ENCODE data around the gene CCNG2. TPM values are rescaled to one million over a fixed set of nuclear protein-coding genes. Genes with fewer than 3 reads are reported as not detected.

CCNG2 gene
- total RNA-seq, 1 experiment from 2014 or later, result 10.6 TPM

- H3K14ac ChIP-seq (ENCODE audit: insufficient read depth, low read length), result no peak overlapping the region
- H3K27ac ChIP-seq (ENCODE audit: insufficient read length, low read depth, low read length), result no peak overlapping the region
- H3K23ac ChIP-seq (ENCODE audit: insufficient read length, low read depth, low read length), result no peak overlapping the region
- H2BK20ac ChIP-seq (ENCODE audit: low read depth, low read length, poor library complexity, severe bottlenecking), result no peak overlapping the region
- H4K20me1 ChIP-seq (ENCODE audit: control insufficient read depth, insufficient read depth, insufficient read length), result no peaks in the 10 kb centered on the region
- no peak overlapping the region for H2BK15ac ChIP-seq (ENCODE audit: low read depth, low read length)
- no peak overlapping the region for H4K91ac ChIP-seq (ENCODE audit: insufficient read length, low read depth, low read length)
- no peaks in the 10 kb centered on the region for H3K36me3 Mint-ChIP-seq (ENCODE audit: insufficient read depth in 1 of 3, low read depth in 3 of 3)
- H3K4me2 ChIP-seq (ENCODE audit: insufficient read depth, insufficient read length, low read length), result no peak overlapping the region
- no peak overlapping the region for H2BK5ac ChIP-seq (ENCODE audit: insufficient read length, low read length)
- no peak for DNase-seq
- no peaks in the 10 kb centered on the region; the same call in 1 of the 2 replicates for H3K27me3 Mint-ChIP-seq (ENCODE audit: low read depth)
- H3K9ac ChIP-seq (ENCODE audit: extremely low read depth, insufficient read length, low read length), result no peak overlapping the region
- no peak overlapping the region for H3K18ac ChIP-seq (ENCODE audit: insufficient read length, low read depth, low read length)
- no CpG with 5 or more reads among the region's 5 CpGs for WGBS (ENCODE audit: extremely low coverage, insufficient read length, low lambda C conversion rate)
- H3K27me3 ChIP-seq (ENCODE audit: insufficient read depth, low read length), result no peaks in the 10 kb centered on the region
- no peak overlapping the region for H3K56ac ChIP-seq (ENCODE audit: insufficient read length, low read depth, low read length)
- H2AK5ac ChIP-seq (ENCODE audit: insufficient read length, low read length), result no peak overlapping the region
- no peak overlapping the region for H2AFZ ChIP-seq (ENCODE audit: low read length)
- H3T11ph ChIP-seq (ENCODE audit: low read length), result no peak overlapping the region
- H3K23me2 ChIP-seq (ENCODE audit: insufficient read length, low read depth, low read length, poor library complexity, severe bottlenecking), result no peaks in the 10 kb centered on the region
- H3K4me1 Mint-ChIP-seq, result peaks cover 3 to 16% of the 10 kb centered on the region in 2 experiments
- H3K9me3 ChIP-seq (ENCODE audit: control insufficient read depth, low read depth, low read length), result no peaks in the 10 kb centered on the region
- no peaks in the 10 kb centered on the region for H3K9me3 Mint-ChIP-seq
- H3K4me1 ChIP-seq (ENCODE audit: insufficient read depth, low read length), result no peaks in the 10 kb centered on the region; the same call in 1 of the 2 replicates
- H3K27ac Mint-ChIP-seq, result no peak overlapping the region
- no peaks in the 10 kb centered on the region for H3K79me1 ChIP-seq (ENCODE audit: insufficient read depth, low read depth, low read length, poor library complexity, severe bottlenecking)
- H3K4me3 Mint-ChIP-seq, result no peak overlapping the region
- no peak for TF ChIP-seq CTCF (conservative IDR thresholded peaks at IDR 0.05)
- H4K8ac ChIP-seq (replicated peaks; ENCODE audit: insufficient read length, low read depth, low read length), result no peak overlapping the region
- H2BK12ac ChIP-seq (ENCODE audit: insufficient read length, low read depth, low read length), result no peak overlapping the region
- no peak overlapping the region for H2BK120ac ChIP-seq (ENCODE audit: low read depth, low read length, poor library complexity, severe bottlenecking)
- H3K4ac ChIP-seq (ENCODE audit: low read depth, low read length), result no peak overlapping the region
- H3K79me2 ChIP-seq (ENCODE audit: insufficient read depth, low read length), result no peaks in the 10 kb centered on the region
- H4K5ac ChIP-seq (ENCODE audit: insufficient read length, low read depth, low read length), result no peak overlapping the region
Observed at GRCh38 chr4:77147079-77147782, 9.8 kb upstream of the CCNG2 start.

All from H9 (cell line).